ENCODE measurements around the gene CEBPE. TPM values are rescaled to one million over a fixed set of nuclear protein-coding genes. Genes with fewer than 3 reads are reported as not detected.

The CEBPE gene
- total and polyA plus RNA-seq, 2 donors (not counting 1 experiment from before 2014, with no cell fraction given), result 0.37 to 0.45 TPM

DNA sequence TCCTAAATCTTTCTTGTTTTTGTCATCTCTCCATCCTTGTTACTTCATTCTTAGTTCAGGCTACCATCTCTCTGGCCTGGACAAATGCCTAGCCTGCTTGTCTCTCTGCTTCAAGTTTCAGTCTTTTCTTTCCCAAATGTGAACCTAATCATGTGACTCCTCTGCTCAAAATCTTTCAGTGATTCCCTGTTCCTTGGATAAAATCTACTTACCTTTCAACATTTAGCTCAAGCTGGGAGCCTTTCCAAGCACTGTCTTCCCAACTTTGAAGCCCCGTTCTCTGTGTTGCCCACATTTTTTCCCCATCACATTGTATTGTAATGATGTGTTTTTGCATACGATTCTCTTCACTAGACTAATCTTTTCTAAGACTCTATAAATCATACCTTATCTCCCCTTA lies 39.7 kb upstream of the CEBPE start:
- no CpG with 5 or more reads among the region's 2 CpGs for WGBS (ENCODE audit: insufficient coverage)

More for the DNA sequence above, 39.7 kb upstream of the CEBPE start:
- Mint-ChIP-seq H3K27ac (no peak overlapping the region), H3K27me3 (peaks cover 12% of the 10 kb centered on the region), H3K9me3 (ENCODE audit: insufficient read depth) (no peaks in the 10 kb centered on the region), H3K4me3 (no peak overlapping the region), H3K4me1 (no peaks in the 10 kb centered on the region)
- Histone ChIP-seq H3K4me2 (replicated peaks; ENCODE audit: low read depth, low read length, poor library complexity, severe bottlenecking) (no peak overlapping the region), H3K36me3 (replicated peaks in 1 of 2; ENCODE audit: control extremely low read depth in 1 of 2, control insufficient read depth in 1 of 2, extremely low read depth in 1 of 2, insufficient read depth in 2 of 2, low read length in 1 of 2) (no peaks in the 10 kb centered on the region), H2AFZ (ENCODE audit: insufficient read depth, low read depth, low read length, poor library complexity, severe bottlenecking) (no peak overlapping the region), H4K20me1 (ENCODE audit: control insufficient read depth, insufficient read depth, low read length, poor library complexity, severe bottlenecking) (no peaks in the 10 kb centered on the region), H3K4me3 (ENCODE audit: control extremely low read depth in 1 of 5, extremely low read depth in 1 of 5, insufficient read depth in 1 of 5, low read depth in 2 of 5, low read length in 4 of 5) (no peak overlapping the region), H3K9ac (ENCODE audit: low read length) (no peak overlapping the region), H3K27ac (ENCODE audit: low read length in 2 of 2) (no peak overlapping the region), H3K4me1 (ENCODE audit: control insufficient read depth in 2 of 2, insufficient read depth in 2 of 2, low read length in 2 of 2) (no peaks in the 10 kb centered on the region), H3K9me3 (ENCODE audit: control extremely low read depth in 1 of 3, control insufficient read depth in 2 of 3, insufficient read depth in 1 of 3, low read length in 2 of 3) (no peaks in the 10 kb centered on the region), H3K27me3 (replicated peaks in 1 of 4; ENCODE audit: control extremely low read depth in 1 of 4, control insufficient read depth in 3 of 4, insufficient read depth in 4 of 4, low read length in 3 of 4) (no peaks in the 10 kb centered on the region), H3K79me2 (ENCODE audit: control insufficient read depth, insufficient read depth, low read length) (no peaks in the 10 kb centered on the region)
- intact Hi-C loops (cut with micrococcal nuclease), result no loop called here
- TF ChIP-seq EZH2 (IDR thresholded peaks at IDR 0.05; ENCODE audit: borderline replicate concordance, insufficient read depth, low read depth, low read length, poor library complexity, severe bottlenecking) (no peak), CTCF (IDR thresholded peaks at IDR 0.05) (no peak)
- ATAC-seq (ENCODE audit: low read depth) (no peak), DNase-seq (no peak)
- POLR2A ChIA-PET, result no interaction called here
- CTCF ChIA-PET, result interaction anchor here (1.5 kb wide), 1 partner anchor 38 kb away, joined by 3 read pairs; no protein-coding TSS in a partner anchor

Measured in B cell (primary cell).